WTC11 (cell line): ENCODE data around the gene MPP1.

Experiments
- CTCF ChIP-seq: fragments of 200-600 bp; IDR thresholded peaks from 2 replicates; pipeline ENCODE4 v1.8.0; 2022; ENCODE audit warnings: antibody characterized with exemption
- TEAD4 ChIP-seq: sonication (generic); formaldehyde crosslinking; IDR thresholded peaks from 2 replicates; pipeline ENCODE4 v1.8.0; 2022; ENCODE audit warnings: mild to moderate bottlenecking, missing genetic modification reagents

GRCh38 chrX:154735695-154736393, 69.4 kb downstream of the MPP1 start:
- TF ChIP-seq TEAD4 (no peak), CTCF (no peak)
